ENCODE measurements around the gene TENM4.

DNA sequence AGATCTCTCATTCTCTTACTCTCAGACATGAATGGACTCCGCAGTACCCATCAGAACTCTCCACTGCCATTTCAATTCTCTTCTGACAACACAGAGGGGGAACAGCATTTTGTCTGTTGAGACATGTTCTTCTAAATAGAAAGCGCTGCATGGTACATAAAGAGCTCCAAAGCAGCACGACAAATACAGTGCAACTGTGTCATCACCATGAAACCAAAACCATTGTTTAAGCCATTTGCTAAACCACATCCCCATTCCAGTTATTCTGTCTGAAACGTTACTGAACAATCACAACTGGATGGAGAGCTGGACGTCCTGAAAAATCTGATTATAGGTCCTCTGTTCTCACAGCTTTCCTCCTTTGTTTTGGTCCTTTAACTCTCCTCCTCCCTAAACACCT is 17.9 kb upstream of the TENM4 start:
- no peak for TF ChIP-seq TARDBP (IDR thresholded peaks at IDR 0.05)
- TF ChIP-seq FOXM1 (IDR thresholded peaks at IDR 0.05; ENCODE audit: borderline replicate concordance) = no peak
- no peak for TF ChIP-seq BHLHE40 (IDR thresholded peaks at IDR 0.05; ENCODE audit: borderline replicate concordance)
- TF ChIP-seq ELF4 (IDR thresholded peaks at IDR 0.05) = no peak
- no peak for TF ChIP-seq ZNF384 (IDR thresholded peaks at IDR 0.05)
- TF ChIP-seq ARNT (IDR thresholded peaks at IDR 0.05) = no peak
- no peak for TF ChIP-seq SUZ12 (IDR thresholded peaks at IDR 0.05)
- no peak for TF ChIP-seq L3MBTL2 (conservative IDR thresholded peaks at IDR 0.05)
- TF ChIP-seq HDGF (IDR thresholded peaks at IDR 0.05; ENCODE audit: borderline replicate concordance) = no peak

Measured in HEK293T (cell line).